ENCODE measurements around the gene DGAT2.

DGAT2 gene

DNA sequence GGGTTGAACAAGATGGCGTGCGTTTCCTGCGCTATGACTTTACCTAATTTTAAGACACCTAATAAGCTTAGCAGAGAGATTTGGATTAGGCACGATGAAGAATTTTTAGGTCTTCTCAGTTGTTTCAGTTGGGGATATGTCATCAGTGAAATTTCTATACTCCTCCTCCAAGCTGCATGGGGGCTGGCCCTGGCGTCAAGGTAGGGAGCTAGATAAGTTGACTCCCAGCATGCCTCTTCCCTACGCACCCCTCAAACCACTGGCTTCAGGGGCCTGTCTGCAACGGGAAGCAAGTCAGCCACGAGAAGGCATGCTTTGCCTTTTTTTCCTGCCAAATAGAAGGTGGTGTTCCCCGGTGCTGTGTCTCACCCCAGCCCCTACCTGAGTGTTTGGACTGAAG lies 13.3 kb downstream of the DGAT2 start:
- no peak for DNase-seq

DNA sequence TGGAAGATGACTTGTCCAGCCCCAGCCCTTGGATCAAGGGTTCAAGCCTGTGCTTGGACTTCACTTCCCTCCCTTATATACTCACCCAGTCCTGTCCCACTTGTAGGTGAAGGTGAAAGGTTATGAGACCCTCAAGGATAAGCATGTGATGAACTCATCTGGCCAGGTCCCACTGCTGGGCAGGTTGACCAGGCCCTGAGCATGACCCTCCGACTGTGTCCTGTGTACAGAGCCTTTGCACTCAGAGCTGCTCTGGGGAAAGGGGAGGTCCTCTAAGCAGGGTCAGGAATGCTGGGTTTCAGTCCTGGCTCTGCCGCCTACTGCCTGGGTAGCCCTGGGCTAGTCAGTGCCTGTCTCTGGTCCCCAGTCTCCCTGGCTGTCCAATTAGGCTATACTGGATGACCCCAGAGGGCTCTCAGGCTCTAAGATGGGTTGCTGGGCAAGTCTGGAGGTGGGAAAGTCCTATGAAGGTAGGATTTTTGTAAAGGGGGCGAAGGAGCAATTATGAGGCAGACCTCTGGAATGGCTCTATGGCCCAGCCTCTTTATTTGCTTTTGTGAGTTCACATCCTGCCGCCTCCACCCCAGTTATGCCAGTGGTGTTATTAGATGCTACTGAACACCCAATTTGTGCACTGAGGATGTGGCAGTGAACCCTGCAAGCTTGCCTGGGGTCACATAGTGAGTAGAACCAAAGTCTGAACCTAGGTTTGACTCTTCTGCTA lies 14.1 kb downstream of the DGAT2 start:
- no peak for DNase-seq

DNA sequence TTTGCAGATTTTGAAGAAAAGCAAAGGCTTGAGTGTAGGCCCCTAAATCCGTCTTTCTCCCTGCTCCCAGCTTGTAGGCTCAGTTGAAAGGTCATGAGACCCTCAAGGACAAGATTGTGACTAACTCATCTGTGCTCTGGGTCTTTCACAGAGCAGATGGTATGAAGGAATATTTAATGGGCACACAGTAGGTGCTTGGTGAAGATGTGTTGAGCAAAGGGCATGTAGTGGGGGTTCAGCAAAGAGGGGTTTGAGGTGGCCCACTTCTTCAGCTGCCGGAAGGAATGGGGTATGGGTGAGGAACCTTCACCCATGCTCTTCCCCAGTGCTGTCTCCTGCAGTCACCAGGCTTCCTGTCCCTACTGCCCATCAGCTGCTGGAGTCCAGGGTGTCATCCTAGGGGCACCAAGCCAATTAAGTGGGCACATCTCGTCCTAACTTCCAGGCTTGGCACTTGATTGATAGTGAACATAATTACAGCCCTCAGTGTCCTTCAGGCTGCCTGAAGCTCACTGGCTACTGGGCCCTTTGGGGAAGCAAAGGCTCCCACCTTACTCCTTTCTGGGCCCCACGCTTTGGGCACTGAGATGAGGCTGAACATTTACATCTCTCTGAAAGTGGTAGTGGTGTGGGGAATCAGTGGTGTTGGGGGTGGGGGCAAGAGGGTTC lies 15.0 kb downstream of the DGAT2 start:
- DNase-seq: no peak

- no peak for DNase-seq
These were observed 15.5 kb downstream of the DGAT2 start for GRCh38 chr11:75784085-75784478.

- no peak for DNase-seq
These were observed 15.9 kb downstream of the DGAT2 start for GRCh38 chr11:75784506-75784905.

DNA sequence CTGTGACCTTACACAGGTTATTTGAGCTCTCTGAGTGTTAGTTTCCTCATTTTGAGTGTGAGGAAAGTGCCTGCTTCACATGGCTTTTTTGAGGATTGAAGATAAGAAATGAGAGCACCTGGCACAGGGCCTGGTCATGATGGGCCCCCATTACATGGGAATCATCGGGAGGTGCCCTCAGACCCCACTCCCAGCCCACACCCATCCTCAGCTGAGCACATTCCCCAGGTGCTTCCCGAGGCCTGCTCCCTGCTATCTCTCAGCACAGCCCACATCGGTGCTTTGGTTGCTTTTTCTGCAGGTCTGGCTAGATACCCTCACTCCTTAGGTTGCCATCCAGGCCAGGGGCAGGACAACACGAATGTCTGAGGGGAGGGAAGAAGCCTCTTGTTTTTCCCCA lies 16.6 kb downstream of the DGAT2 start:
- DNase-seq: no peak

- no peak for DNase-seq
These were observed 17.6 kb downstream of the DGAT2 start for GRCh38 chr11:75786101-75786736.

DNA sequence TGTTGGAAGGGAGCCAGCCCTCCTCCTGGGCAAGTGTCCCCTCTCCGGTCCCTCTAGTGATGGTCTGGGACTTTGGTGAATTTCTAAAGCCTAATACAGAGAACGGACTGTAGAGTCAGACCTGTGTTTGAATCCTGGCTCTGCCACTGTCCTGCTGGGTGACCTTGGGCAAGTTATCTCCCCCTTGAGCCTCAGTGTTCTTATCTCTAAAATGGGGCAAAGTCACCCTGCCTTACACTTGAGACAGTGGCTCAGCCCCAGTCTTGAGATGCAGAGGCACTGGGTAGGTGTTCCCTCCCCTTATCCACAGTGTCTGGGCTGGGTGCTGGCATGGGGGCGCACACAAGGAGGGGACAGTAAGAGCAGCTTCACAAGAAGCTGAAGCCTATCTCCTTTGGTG lies 20.9 kb downstream of the DGAT2 start:
- no peak for DNase-seq

GRCh38 chr11:75790986-75791385 lies 22.4 kb downstream of the DGAT2 start:
- DNase-seq: no peak

DNA sequence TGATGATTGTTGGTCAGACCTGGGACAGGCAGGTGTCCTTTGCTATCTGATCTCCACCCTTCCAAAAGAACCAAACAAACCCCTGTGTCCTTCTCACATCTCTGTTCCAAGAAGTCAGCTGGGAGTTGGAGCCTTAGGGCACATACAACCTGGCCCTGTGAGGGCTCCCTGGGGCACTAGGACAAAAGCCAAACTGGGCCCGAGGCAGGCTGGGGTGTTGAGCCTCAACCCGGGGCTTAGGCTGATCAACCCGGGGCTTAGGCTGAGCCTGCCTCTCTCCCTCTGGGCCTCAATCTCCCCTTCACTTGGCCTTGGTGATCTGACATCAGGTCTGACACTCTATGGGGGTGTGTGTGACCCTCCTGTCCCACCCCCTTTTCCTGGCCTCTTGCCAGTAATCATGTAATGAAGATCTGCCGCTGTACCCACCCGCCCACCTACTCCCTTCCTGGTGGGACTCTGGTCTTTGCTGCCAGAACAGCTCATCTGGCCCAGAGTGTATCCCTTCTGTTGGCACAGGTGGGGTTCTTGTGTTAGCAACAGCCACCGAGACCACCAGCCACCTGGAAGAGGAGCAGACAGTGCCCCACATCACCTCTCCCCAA lies 23.7 kb downstream of the DGAT2 start:
- no peak for DNase-seq

DNA sequence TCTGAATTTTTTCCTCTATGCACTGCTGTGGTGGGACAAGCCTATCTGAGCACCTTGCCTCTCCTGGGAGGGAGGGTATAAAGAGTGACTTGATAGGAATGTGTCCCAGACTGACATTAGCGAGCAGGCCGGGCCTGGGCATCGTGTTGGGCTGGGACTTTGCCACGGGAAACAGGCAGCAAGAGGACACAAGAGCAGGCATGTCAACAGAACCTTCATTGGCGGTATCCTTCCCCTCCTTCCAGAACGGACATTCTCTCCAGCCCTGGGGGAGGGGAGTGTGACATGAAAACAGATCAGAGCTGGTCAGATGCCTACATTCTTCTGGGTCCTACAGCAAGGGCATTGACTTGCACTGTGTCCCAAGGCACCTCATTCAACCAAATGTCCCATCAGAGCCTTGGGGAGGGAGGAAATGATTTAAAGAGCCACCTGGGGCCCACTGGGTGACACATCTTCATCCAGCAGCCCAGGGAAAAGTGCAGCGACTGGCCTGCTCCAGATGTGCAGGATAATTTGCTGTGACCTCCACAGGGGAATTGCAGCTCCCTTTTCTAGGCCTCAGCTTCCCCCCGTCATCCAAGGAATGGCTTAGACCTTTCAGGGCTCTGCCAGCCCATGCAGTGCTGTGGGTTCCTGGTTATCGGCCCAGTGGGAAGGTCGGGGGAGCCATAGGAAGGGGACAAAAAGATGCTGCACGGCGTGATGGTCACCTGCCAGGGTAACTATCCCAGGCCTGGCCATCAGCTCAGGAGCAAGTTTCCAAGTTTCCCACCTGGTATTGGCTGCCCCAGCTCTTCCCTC lies 24.6 kb downstream of the DGAT2 start:
- DNase-seq: no peak

DNA sequence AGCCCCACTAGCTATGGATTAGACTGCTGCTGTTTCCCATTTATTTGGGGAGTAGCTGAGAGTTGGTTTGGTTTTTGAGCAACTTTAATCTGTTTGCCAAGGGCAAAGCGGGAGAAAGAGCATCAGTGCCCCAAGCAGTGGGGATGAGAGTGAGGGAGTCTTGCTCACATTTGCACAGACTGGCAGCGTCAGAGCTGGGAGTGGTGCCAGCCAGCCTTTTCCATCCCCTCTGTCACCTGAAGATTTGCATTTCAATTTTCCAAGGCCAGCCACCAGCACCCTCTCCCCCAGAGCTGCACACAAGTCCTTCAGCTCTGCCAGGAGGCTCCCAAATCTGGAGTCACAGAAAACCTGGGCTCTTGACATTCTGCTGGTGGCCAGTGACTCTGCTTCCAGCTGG lies 25.4 kb downstream of the DGAT2 start:
- no peak for DNase-seq

GRCh38 chr11:75795276-75796090 lies 26.9 kb downstream of the DGAT2 start:
- no peak for DNase-seq

DNA sequence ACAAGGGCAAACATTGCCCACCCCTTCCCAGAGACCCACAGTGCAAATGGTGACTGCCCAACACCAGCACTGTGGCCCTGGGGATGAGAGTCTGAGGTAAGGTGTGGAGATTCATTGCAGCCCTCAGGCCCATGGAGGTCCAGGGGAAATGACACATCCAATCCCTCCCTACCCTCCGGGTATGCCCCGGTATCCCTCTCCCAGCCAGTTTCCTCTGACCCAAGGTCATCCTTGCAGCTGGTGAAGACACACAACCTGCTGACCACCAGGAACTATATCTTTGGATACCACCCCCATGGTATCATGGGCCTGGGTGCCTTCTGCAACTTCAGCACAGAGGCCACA lies 27.5 kb downstream of the DGAT2 start:
- no peak for DNase-seq

DNA sequence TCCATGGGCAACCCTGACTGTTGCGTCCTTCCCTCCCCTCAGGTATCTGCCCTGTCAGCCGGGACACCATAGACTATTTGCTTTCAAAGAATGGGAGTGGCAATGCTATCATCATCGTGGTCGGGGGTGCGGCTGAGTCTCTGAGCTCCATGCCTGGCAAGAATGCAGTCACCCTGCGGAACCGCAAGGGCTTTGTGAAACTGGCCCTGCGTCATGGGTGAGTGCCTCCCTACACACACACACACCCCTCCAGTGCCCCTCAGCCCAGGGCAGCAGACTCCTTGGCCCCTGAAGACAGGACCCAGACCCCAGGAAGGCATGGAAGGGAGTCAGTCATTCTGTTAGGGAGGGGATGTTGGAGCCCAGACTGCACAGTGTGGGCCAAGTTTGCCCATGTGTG lies 28.5 kb downstream of the DGAT2 start:
- no peak for DNase-seq

GRCh38 chr11:75797792-75798191 lies 29.2 kb downstream of the DGAT2 start:
- DNase-seq: no peak

GRCh38 chr11:75800136-75800675 lies 31.6 kb downstream of the DGAT2 start:
- no peak for DNase-seq

GRCh38 chr11:75800728-75801361 lies 32.3 kb downstream of the DGAT2 start:
- no peak for DNase-seq

DNA sequence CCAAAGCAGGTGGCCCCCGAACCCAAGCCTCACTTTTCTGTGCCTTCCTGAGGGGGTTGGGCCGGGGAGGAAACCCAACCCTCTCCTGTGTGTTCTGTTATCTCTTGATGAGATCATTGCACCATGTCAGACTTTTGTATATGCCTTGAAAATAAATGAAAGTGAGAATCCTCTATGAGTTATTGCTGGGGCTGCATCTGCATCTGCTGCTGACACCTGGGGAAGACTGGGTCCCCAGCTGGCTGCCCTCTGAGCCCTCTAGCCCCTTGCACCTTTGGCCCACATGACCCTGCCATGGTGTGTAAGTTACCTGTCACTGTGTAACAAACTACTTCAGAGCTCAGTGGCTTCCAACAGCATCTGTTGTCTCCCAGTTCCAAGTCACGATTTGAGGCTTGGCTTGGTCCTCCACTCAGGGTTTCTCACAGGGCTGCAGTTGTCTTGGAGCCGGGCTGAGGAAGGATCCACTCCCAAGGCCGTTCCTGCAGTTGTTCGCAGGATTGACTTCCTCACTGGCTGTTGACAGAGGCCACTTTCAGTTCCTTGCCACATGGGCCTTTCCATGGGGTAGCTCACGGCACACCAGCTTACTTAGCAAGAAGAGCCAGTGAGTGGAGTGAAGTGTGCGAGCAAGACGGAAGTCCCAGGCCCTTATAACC lies 32.9 kb downstream of the DGAT2 start:
- no peak for DNase-seq

- DNase-seq: no peak
These were observed 33.7 kb downstream of the DGAT2 start for GRCh38 chr11:75802021-75802912.
